HG02588 (cell line): ENCODE data around the gene NUDT12.
A peak's percentile ranks its signal among the peaks of the same experiment; 100 is the strongest.

Experiments
- ATAC-seq: cut with Tn5 transposase; IDR thresholded peaks from one replicate; pipeline ENCODE4 v1.9.1; 2021; ENCODE audit warnings: mild to moderate bottlenecking, moderate library complexity; ENCODE audit not compliant: unreplicated experiment

NUDT12 gene

DNA sequence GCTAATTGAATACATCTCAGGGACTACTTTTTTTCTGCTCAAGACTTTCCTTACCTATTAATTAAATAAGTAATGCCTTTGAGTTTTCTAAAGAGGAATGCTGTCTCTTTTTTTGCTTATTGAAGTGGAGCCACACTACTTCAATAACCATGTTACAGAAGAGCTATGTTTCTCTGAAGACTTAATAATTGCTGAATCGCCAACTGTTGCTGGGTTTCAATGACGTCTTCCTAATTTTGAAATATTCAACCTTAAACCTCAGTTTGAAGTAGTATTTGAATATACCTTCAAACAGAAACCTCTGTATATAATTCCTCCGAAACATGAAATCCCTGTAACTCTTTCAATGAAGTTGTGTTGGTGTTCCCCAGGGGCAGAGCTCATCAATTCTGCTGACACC is 21.0 kb downstream of the NUDT12 start:
- ATAC-seq, result no peak

DNA sequence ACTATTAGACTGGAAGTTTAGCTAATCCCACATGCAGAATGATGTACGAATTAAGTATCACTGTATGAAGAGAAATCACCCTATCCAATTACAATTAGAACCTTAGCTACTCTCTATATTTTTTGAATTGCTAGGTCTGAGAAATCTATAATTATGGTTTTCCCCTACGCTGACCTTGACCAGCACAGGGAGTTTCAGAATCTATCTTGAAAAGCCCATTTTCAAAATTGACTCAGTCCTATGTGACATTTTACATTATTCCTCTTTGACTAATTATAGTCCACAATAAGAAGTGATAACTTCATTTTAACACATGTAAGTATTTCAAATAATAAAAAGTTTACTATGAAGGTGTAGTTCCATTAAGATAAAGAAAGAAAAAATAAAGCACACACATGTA is 21.5 kb downstream of the NUDT12 start:
- ATAC-seq, result peak; percentile 62

DNA sequence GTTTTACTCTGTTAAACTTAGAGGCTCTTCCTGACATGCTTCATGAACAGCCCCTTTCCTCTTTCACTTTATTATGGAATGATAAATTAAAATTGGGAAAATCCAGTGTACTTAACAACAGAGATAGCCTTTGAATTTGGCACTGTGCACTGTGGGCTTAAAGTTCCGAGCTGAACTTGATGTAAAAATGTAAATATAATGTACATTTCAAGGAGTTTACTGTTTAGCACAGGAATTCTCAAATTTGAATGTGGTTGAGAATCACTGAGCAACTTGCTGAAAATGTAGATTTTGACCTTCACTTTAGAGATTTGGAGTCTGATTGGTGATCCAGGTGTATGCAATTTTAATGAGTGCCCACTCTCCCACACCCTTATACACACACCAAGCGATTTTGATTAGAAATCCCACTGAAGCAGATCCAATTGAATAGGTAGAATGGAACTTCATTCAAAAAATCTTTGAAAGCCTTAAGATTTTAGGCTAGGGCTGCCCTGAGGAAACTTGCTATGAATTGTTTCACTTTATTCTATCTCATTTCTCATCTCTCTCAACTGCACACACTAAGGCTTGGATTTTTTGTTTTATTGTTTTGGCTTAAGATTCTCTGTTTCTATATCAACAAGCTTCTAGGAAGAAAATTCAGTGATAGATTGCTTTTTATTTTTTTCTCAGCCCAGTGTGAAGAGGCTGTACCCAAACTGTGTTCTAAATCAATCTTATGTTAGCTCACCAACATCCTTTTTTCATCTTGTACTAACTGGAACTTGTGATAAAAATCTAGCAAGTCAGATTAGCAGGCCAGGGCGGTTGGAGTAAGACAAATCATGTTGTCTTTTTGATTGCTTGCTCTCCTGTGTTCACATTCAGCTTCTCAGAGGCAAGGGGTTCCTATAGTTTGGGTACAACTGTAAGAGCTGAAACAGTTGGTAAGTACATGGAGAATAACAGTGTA is 22.9 kb downstream of the NUDT12 start:
- ATAC-seq, result no peak

DNA sequence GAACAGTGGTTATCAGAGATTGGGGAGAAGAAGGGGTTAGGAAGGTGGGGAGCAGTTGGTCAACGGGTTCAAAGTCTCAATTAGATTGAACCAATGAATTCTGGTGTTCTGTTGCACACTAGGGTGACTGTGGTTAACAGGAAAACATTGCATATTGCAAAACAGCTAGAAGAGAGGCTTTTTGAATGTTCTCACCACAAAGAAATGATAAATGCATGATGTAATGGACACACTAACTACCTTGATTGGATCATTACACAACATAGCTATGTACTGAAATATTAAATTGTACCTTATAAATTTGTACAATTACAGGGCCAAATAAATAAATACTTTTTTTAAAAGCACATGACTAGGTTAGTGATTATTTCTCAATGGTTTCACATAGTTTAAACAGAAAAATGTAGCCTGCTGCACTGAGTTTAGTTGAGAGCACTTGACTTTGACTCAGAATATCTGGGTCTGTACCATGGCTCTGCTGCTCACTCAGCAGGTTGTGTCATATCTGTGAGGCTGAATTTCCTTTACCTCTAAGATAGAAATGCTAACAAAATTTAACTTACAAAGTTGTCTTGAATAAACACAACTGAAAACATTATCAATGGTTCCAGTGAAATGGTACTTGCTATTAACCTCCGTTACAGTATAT is 30.4 kb downstream of the NUDT12 start:
- ATAC-seq, result no peak

DNA sequence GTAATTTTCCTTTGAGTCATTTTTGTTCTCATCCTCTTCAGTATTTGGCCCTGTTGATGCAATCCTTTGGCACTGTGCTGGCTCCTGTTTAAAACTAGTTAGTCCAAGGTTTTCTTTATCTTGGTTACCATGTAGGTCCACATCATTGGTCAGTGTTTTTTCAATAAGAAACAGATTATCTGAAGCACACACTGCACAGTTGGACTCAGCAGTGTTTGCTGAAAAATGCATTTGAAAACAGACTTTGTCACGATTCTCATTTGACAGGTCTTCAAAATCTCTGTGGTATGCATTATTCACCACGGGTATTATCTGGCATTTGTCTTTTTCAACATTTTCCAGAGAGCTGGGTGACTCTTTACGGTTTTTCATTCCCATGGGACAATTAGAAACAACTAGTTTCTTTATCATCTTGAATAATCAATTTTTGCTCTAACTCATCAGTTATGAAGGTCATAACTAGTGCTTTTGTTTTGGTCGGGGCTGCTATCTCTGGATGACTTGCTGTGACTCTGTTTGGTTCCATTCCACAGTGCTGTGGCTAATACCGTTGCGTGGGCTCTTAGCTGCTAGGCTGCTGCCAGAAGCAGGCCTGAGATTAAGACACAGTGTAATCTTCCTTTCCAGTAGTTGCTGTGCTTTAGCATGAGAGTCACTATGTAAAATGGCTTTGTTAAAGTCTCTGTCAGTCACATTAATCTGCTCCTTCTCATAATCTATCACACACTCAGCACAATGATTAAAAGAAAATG is 36.2 kb downstream of the NUDT12 start:
- ATAC-seq, result no peak

DNA sequence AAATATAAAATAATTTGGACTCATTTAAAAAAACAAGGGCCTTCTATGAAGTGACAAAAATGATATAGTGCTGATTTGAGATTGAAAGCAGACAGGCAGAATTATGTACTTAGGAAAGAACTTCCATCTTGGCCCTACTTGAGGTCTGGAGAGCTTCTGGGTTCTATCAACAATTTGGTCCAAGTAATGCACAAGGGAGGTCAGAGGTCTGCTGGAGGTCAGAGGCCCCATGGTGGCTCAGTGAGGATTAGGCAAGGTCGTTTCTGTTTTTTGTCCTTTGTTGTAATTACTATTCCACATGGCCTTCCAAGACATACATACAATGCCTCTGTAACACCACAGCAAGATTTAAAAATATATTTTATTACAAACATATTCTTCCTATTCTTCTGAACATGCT is 37.2 kb downstream of the NUDT12 start:
- no peak for ATAC-seq

DNA sequence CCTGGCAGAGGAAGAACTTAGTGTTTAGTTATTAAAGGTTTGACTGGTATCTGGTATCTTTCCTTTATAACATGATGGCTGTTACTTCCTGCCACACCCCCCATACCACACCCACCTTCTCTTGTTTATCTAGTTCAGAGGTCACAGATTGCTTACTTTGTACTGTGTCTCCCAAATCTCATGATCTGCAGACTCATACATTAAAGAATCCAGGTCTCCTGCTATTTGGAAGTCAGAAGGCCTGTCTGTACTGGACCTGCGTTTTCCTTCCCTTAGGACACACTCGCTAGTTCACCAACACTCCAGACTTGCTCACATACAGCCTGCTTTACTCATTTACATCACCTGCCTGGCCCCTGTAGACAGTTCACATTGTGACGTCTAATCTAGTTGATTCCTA is 39.3 kb downstream of the NUDT12 start:
- ATAC-seq, result no peak

DNA sequence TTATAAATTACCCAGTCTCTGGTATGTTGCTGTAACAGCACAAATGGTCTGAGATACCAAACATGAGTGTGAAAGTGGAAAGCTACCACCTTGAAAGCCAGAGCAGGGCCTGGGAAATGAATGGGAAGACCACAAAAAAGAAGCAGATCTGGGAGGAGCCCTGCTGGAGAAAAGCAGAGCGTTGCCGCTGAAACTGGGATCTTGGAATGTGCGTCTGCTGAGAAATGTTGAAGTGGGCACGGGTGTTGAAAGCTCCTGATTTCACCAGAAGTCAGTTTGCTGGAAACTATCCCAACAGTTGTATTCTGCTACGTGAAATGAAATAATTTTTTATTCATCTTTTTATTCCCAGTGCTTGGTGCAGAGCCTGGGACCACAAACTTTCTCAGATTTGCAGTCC is 40.0 kb downstream of the NUDT12 start:
- no peak for ATAC-seq

DNA sequence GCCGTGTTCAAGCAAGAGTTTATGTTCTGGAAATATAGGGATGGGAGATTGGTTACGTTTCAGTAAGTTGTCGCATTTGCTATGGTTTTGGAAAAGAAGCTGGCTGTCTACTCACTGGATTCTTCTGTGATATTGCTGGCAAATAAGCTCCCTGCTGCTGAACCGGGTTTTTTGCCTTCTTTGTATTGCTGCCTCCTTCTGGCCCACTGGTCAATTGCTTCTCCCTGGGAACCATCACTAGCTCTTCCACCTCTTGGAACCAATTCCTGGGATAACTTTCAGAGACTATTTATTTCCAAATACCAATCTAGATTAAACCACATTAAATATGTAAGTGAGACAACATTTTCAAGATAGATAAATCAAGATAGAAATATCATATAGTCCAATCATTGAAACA is 43.0 kb downstream of the NUDT12 start:
- no peak for ATAC-seq

DNA sequence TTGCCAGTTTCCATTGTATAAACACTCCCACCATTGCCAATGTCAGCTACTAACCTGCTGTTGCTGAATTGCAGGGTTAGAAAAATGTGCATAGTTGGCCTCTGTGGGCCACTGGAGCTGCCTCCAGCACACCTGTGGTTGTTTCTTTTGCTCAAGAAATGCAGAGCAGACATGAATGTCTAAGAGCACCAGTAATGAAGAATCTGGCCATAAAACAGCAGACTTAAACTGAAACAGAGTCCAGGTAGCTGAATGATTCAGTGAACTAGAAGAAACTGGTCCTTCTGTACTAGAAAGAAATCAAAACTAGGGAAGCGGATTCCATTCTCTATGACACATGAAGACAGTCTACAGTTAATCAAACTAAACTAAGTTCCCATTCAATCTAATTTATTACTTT is 48.2 kb downstream of the NUDT12 start:
- ATAC-seq, result no peak

DNA sequence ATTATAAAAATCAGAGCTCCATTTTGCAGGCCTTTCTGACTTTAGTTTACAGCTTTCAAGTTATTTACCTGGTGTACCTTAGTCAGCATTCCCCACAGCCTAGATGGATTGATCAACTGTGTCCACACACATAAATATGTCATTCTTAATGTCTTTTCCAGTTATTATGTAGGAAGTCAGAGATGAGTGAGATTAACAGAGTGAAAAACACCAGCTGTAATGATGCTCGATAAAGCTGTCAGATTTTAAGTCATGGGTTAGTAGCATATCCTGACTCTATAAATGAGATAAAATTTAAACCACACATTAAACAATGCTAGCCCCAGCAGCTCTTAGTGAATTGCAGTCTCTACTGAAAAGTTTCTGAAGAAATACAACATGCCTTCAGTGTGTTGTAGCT is 48.9 kb downstream of the NUDT12 start:
- no peak for ATAC-seq

DNA sequence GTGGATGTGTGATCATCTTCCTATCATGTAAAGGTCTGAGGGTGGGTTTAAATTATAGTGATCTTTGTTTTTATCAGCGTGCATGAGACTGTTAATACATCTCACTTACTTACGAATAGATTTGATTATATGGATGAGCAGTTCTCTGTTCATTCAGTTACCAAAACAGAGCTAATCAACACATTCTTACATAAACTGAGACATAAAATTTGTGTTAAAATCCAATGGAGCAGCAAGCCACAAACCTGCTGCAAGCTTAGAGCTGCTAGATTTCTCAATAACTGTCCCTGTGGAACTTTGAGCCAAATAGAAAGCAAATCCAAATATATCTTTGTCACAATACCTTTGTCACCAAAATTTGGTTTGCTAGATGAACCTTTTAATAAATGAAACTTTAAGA is 50.1 kb downstream of the NUDT12 start:
- ATAC-seq, result no peak

DNA sequence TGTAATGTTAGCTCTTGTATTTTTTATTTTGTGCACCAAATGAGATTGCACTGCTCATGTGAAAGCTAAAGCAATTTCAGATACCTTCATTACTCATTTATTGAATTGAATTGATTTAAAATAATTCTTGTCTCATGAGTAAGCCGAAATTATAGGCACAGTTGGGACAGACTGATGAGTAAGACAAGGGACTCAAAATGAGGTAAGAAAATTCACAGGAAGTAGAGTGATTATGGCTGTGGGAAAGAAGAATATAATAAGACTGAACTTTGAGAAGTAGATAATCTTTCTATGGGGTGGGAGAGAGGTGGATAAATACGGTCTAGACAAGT is 51.1 kb downstream of the NUDT12 start:
- no peak for ATAC-seq

DNA sequence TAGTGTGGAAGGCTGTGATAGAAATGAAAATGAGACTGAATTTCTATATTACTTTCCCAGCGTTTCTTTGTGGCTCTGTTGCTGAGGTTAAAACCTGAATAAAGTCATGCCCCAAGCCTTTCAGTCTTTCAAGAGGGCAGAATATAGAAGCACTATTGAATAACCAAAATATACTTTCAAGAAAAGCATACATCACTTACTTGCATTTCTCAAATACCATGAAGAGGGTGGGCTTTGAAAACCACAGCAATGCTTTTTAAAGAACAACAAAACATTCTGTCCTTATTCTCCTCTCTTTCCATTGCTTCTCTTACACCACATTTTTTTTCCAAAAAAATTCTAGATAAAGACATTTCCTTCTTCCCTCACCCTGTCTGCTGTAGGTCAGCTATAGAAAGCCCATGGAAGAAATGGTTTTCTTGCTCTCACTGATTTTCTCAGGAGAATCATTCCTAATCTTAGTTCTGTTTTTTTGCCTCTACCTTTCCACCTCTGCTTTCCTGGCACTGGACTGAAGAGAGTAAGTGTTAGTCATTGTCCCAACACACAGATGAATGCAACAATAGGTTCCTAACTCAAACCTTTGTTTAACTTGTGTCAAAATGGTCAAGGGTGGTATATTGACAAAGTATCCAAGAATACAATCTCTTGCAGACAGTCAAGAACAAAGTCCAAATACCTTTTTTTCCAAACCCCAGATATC is 51.6 kb downstream of the NUDT12 start:
- no peak for ATAC-seq

DNA sequence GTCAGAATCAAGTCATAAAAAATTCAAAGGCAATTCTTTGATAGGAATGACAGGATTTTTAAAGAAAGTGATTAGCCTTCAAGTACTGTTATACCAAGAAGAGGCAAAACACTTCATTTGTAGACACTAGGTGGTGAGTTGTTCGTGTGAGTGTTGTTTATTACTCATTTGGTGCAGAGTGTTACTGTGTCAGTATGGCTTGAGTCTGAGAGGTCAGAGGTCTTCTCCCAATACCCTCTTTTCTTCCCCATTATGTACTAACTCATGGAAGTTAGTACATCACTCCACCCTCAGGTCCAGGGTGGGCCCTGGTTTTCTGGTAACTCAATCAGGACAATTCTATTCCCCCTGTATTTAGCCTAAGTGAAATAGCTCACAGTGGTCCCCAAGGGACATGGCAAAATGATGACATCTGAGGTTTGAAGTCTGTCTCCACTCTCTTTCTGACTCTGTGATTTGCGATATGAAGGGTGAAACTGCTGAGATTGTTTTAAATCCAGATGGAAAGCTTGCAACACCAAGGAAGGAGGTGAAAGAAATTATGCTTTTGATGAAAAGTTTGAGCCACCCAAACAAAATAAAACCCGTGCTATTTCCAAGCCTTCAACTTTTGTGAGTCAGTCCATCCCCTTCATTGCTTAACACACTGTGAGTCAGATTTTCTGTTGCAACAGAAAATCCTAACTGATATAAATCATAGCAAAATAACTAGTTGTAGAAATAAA is 56.8 kb downstream of the NUDT12 start:
- no peak for ATAC-seq

DNA sequence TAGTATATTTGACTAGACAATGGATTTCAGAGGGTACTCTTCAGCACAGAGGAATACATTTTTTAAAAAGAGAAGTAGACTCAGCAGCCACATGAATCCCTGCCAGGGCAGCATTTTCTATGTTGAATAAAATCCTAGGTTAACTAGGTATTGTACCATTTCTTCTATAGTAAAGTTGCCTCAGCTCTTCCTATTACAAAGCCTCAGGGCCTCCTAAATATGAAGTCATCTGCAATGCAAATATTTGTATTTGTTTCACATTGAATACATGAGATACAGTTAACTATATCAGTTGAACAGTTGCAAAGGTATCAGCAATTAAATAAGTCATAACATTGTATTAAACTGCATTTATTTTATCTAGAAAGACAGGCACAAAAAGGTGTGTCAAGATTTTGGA is 59.5 kb downstream of the NUDT12 start:
- ATAC-seq, result no peak

DNA sequence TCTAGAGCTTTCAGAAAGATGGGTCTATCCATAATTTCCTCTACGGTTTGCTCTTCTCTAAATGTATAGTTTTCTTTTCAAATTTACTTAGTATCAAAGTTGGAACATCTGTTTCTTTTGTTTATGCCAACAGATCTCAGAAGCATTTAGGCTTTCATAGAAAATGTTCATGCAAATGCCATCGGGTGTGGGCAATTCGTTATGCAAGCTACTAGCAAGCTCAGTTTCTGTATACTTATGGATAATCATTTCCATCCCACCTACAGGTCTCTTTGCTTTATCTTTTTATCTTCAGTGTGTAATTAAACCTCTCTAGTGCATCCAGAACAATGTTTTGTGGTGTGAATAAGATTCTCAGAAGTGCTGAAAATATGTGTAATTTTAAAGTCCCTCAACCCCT is 59.9 kb downstream of the NUDT12 start:
- ATAC-seq, result no peak
